GM18858 (cell line): ENCODE measurements around the gene PIEZO1.

Source experiments
- ATAC-seq: cut with Tn5 transposase; IDR thresholded peaks from one replicate; pipeline ENCODE4 v1.9.1; 2021; ENCODE audit not compliant: unreplicated experiment

The PIEZO1 gene

DNA sequence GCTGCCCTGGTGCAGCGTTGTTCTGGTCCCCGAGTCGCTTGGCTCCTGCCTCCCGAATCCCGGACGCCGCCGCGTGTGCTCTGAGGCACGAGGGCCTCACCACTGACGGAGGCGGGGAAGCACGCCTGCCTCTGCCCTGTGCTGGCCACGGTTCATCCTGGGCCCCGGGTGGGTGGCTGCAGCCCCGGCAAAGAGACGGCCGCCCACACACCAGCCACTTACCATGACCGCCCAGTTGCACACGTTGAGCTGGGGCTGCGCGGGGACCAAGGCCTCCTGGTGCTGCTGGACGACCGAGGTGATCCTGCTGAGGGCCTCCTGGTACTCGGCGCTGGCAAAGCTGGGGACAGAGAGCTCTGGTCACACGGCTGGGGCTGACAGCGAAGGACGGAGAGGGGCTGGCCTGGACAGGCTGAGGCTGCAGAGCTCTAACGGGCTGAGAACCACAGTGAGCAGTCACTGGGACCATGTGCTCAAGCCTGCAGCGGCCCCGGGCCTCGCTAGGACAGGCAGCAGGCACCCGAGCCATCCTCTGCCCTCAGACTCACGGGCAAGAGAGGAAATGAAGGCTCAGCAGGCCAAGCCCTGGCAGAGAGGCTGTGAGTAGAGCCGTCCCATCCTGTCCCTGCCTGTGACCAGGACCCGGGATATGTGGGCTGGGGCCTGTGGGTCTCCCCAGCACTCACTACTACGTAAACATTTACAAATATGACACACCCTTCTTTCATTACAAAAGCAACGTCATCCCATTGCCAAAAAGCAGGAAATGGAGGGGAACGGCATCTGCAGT lies 33.0 kb upstream of the PIEZO1 start:
- ATAC-seq: no peak

DNA sequence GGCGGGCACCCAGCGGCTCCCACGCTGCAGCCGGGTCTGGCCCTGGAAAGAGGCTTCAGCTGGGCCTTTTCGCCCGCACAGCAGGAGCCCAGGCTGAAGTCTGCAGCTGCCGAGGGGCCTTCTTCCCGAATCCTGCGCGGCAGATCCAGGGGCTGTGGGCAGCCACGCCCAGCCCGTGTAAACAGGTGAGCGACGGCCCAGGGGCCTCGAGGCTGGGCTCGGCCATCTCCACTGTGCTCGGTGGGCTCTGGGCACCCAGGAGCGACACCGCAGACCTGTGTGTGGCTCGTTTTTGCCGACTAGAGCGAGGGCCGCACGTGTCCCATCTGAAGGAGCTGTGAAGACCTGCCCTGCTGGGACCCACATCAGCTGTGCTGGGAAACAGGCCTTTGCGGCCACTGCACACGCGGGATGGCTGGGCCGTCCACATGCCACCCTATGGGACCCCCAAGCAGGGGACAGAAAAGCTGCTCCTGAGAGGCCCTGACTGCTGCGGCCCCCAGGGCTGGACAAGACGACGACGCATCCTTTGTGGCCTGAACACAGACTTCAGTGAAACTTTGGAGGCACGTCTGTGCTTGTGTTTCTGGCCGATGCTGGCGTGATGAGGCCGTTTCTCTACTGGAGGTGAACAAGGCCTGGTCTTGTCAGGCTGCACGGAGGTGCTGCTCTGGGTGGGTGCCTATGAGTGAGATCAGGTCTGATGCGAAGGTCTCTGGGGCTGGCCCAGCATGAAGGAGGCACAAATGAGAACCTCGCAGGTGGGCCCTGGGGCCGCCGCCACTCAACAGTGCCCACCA lies 31.9 kb upstream of the PIEZO1 start:
- no peak for ATAC-seq

DNA sequence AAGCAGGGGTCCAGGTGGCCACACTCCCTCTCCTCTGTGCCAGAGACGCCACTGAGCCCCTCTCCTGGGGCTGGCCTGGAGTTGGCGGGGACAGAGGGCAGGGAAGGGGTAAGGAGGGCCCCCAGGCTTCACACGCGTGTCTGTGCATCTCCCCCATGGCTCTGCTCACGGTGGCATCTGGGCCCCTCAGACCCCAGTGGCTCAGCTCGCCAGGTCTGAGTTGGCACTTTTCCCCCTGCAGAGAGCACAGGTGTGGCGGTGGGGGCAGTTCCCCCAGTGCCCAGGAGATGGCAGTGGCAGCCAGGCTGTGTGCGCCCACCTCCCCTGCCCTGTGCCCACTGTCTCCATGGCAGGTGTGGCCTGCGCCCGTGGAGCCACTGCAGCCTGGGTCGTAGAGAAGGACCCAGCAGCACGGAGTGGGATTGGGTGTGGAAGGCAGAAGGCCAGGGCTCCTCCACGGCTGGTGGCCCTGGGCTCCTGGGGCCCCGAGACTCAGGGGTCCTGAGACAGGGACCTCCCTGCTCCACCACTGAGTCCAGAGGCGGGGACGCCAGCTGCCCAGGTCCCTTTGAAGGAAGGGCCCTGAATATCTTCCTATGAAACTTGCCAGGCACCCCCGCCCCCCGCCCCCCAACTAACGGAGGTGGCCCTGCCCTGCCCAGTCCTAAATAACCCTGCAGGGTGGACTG lies 31.0 kb upstream of the PIEZO1 start:
- ATAC-seq: no peak

DNA sequence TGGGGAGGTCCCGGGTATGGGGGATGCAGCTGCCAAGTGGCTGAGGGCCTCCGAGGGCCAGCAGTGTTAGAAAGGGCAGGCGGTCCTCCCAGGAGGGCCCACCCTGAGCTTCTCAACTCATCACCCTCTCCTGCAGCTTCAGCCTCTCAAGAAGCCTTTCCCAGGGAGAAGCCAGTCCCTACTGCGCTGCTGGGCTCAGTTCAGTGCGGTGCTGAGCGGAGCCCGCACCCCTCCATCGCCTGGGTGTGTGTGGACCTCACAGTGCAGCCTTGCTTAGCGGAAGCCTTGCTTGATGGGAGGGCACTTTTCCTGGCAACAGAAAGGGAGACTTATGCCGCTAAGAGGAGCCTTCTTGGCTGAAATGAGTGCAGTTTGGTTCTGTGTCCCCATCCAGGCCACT lies 30.2 kb upstream of the PIEZO1 start:
- ATAC-seq: no peak

DNA sequence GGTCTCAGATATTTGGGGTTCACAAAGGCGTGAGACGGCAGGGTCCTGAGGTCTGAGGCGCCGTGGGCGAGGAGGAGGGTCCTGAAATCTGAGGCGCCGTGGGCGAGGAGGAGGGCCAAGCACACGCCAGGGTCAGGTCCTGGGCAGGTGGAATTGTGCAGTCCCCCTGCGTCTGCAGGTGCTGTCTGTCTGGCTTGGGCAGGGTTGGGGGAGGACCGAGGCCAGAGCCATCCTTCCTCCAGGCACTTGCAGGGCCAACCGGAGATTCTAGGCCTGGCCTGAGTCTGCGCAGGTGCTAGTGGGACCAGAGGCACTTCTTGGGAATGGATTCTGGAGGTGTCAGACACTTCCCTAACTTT lies 29.1 kb upstream of the PIEZO1 start:
- no peak for ATAC-seq

DNA sequence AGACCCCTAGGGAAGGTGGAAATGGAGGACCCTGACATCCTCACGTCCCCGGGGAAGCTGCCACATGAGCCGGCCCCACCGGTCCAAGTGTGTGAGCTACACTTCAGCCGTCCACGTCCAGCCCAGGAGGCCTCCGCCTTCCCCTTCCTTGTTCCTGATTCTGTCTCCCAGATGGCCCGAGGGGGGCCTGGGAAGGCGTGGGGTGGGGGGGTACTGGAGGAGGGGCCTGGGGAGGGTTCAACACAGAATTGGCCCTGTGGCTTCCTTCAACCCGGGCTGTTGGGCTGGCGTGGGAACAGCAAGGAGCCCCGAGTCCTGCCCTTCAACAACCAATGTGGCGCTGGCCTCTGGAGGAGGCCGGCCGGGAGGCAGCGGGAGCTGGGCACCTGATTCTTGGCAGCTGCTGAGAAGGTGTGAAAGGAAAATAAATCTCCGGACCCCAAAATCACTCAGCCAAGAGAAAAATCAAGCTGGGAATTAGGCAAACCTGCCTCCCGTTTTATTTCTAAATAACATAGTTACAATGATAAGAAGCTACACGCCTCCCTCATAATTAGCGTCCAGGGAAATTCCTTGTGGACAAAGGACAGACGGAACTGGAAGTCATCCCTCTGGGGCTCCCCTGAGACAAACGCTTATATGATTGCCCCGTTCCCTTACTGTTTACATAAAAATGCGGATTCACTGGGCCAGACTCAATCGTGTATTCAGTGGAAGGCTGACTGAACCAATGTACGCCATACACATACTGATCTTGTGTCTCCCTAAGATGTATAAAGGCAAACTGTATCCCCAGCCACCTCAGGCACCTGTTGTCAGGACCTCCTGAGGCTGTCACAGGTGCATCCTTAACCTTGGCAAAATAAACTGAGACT lies 28.5 kb upstream of the PIEZO1 start:
- no peak for ATAC-seq

DNA sequence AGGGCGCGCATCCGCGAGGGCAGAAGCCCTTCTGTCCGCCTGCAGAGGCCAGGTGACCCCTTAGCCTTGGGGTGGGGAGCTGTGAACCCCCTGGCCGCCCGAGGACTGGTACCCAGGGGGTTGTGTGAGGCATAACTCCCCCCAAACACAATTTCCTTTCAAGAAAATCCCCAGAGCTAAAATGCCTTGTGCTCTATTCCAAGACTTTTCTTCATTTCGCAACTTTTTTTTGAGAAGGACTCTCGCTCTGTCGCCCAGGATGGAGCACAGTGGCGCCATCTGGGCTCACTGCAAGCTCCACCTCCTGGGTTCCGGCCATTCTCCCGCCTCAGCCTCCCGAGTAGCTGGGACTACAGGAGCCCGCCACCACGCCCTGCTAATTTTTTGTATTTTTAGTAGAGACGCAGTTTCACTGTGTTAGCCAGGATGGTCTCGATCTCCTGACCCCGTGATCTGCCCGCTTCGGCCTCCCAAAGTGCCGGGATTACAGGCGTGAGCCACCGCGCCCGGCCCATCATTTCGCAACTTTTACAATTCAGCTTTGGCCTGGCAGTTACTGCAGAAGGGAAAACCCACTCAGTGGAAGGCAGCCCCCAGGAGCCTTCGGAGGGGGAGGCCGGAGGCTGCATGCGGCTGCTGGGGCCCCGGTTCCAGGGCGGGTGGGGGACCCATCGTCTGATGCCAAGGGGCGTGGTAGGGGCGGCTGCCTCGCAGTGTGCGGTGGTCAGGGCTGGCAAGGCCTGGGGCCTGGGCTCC lies 27.7 kb upstream of the PIEZO1 start:
- no peak for ATAC-seq

DNA sequence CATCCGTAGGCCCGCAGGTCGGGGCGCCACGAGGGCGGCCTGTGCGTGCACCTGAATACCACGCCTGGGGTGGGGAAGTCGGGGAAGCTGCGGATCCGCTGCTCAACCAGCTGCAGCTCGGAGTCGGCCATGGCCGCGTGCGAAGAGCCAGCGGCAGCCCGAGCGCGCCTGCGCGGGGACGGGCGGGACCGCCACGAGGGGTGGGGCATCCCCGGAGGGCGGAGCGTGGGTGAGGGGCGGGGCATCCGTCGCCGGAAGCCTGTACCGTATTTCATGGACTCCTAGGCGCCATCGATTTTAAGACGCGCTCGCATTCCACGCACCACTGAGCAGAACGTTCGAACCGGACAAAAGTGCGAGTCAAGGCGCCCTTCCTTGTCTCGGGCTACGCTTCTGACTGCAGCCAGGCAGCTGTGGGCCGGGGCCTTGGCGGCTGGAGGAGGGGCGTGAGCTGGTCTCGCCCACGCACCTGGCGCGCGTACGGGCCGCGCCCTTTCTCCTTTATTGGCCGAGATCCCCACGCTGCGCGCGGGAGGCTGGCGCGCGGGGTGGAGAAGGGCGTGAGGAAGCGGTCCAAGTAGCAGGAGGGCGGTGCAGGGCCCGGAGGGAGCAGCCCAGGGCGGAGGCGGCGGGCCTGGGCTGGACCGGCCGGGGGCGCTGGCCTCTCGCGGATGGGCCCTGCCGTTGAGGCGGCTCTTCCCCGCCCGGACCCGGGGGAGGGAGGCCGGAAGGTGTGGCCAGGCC lies 26.9 kb upstream of the PIEZO1 start, which contains the start of gene APRT:
Gene APRT, minus strand, starts transcription at position 160 of the 744 bp plus-strand sequence. Its CDS starts 29 bp downstream, at position 131.
- no peak for ATAC-seq

DNA sequence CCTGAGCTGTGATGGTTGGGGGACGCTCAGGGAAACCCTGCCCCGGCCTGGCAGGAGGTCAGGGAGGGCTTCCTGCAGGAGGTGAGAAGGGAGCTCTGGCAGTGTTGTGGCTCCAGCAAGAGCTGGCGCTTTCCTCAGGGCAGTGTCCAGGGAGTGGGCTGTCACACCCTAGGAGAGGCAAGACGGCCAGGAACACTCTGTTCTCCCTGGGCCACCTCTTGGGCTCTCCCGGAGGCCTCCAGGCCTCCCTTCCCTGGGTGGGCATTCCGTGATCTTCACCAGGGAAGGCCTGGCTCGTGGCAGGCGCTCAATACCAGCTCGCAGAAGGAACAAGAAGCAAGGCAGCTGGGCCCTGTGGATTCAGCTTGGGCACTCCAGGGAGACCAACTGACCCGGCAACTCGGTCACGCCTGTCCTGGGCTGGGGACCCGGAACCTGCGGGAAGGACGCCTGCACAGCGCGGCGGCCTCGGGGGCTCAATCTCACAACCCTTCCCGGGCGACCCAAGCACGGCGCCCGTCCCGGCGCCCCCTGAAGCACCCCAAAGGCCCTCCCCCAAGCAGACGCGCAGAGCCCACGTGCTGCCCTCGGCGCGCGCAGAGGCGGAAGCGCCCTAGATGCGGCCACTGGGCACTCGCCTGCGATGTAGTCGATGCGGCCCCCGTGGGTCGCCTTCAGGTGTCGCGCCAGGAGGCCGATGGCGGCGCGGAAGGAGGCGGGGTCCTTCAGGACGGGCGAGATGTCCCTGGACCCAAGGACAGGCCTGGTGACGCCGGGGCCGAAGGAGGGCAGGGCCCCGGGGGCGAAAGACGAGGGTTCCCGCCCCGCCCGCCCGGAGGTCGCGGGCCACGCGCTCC lies 26.1 kb upstream of the PIEZO1 start:
- ATAC-seq: no peak

DNA sequence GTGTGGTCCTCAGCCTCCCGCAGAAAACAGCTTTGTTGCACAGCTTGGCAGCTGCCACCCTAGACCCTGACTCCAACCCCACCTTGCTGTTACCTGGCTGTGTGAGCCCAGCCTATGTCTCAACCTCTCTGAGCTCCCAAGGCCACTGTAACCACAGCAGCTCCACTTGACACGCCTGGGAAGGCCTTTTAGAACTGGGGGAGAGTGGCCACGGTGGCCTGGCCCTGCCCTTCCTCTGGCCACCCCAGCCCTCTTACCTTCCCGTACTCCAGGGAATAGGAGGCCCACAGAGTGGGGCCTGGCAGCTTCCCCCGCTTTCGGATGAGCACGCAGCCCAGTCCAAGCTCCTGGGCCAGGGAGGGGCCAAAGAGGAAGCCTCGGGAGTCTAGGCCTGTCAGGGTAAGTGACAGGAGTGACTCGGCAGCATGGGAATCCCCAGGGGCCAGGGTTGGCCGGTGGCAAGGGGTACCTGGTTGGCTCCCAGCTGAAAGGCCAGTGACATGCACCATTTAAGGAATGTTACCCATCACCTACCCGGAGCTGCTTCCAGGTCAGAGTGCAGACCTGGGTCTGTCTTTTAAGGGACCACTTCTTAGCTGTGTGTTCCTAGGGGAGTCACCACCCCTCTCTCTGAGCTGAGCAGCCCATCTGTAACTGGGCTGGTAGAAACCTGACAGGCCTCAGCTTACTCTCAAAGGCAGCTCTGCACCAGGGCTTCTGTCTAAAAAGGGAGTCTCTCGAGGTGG lies 25.3 kb upstream of the PIEZO1 start:
- ATAC-seq: no peak

DNA sequence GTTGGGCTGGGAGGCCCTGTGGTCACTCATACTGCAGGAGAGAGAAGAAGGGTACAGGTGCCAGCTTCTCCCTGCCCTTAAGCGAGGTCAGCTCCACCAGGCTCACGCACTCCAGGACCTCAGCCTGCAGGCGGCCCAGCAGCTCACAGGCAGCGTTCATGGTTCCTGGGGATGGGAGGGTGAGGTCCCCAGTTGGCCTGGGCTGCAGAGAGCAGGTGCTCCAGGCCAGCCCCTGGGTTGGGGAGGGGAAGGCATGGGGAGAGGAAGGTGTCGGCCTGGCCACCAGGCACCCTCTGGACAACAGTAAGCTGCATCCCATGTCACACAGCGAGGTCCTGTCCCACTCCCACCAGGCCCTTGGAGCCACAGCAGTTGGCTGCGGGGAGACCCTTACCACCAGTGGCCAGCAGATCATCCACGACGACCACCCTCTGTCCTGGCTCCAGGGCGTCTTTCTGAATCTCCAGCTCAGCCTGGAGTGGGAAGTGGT lies 24.7 kb upstream of the PIEZO1 start:
- ATAC-seq: no peak

DNA sequence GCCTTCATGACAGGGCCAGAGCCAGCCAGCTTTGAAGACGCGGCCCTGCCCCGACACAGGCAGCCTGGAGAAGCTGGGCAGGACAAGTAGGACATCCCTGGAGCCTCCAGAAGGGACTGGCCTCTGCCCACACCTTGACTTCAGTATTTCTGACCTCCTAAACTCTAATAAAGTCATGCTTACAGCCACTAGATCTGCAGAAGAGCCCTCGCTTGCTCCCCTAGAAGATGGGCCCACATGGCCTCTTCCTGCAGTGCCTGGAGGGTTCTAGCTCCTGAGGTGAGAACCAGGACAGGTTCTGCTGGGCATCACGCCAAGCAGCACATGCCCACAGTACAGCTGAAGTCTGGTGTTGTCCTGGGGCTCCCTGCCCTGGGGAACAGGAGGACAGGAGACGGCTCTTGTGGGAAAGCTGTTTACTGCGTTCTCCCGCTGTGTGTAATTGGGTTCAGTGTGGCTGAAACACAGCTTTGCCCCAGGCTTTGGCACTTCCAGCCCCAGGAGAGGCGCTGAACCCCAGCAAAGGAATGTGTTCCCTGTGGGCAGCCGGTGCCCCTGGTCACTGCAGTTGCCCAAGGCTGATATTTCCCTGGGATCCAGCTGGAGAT lies 24.2 kb upstream of the PIEZO1 start:
- no peak for ATAC-seq

DNA sequence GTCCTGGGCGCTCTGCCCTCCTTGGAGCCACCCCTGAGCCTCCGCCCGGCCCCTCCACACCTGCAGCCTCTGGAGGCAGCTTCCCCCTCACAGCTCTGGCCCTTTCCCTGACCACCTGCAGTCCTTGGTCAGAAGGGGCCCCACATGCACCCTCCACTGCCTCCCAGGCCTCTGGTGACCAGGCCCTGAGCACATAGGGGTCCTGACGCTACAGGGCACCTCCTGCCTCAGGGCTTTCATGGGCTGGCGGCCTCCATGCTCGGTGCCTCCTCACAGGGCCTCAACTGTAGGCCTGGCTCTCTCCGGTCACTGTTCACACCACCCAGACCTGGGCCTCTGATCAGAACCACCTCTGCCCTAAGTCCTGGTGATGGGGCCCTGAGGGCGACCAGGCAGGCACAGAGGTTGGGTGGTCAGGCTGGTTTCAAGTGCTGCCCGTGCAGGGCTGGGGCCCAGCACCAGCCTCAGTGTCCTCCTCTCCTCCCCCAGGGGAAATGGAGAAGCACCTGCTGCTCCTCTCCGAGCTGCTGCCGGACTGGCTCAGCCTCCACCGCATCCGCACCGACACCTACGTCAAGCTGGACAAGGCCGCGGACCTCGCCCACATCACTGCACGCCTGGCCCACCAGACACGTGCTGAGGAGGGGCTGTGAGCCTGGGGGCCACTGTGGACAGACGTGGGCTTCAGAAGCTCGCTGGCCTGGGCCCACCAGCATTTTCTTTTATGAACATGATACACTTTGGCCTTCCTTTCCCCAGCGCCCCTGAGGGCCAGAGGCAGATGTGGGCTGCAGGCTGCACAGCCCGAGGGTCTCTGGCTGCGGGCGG lies 22.8 kb upstream of the PIEZO1 start:
- no peak for ATAC-seq

DNA sequence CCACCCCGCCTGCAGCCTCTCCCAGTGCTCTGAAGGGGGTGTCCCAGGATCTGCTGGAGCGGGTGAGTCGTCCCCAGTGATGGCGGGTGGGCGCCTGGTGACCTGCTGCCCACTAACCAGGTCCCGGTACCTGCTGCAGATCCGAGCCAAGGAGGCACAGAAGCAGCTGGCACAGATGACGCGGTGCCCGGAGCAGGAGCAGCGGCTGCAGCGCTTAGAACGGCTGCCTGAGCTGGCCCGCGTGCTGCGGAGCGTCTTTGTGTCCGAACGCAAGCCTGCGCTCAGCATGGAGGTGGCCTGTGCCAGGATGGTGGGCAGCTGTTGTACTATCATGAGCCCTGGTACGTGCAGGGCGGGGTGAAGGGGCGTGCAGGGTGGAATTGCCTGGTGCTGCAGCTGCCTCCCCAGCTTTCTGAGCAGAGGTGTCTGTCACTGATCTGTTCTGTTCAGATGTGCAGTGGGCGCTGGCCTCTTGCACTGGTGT lies 22.2 kb upstream of the PIEZO1 start:
- no peak for ATAC-seq

DNA sequence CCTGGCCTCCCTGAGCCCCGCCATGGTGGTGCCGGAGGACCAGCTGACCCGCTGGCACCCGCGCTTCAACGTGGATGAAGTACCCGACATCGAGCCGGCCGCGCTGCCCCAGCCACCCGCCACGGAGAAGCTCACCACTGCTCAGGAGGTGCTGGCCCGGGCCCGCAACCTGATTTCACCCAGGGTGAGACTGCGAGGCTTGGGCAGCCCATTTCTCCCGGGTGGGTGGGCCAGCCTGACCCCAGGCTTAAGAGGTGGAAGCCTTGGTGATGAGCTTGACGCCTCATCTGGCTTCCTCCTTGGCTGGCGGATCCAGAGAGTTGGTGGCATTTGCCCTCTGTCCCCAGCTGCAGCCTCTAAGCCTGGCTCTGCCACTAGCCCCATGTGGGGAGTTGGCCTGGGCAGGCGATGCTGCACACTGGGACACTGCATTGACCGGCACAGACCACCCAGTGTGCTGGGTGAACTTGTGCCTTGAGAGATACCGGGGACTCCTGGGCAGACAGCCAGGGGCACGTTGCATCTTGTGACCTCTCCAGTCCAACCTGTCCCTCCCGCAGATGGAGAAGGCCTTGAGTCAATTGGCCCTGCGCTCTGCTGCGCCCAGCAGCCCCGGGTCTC lies 21.6 kb upstream of the PIEZO1 start:
- ATAC-seq: no peak
